H9 (cell line): ENCODE measurements around the gene NELFCD. TPM values are rescaled to one million over a fixed set of nuclear protein-coding genes. Genes with fewer than 3 reads are reported as not detected.

Experiments
- DNase-seq: peaks from one replicate; pipeline ENCODE4 v3.0.0-alpha.2; 2017
- H2AFZ ChIP-seq: one replicate; pipeline ENCODE4 v1.6.1; 2013; ENCODE audit warnings: mild to moderate bottlenecking, low read length, control low read depth, moderate library complexity
- H2AK5ac ChIP-seq: 2 replicates; pipeline ENCODE4 v1.6.1; 2013; ENCODE audit warnings: low read length, control low read depth, mixed read lengths; ENCODE audit not compliant: insufficient read length
- H2BK120ac ChIP-seq: one replicate; pipeline ENCODE4 v1.6.1; 2013; ENCODE audit warnings: low read depth, mild to moderate bottlenecking, low read length, control low read depth, inconsistent platforms; ENCODE audit not compliant: poor library complexity, severe bottlenecking
- H2BK12ac ChIP-seq: 2 replicates; pipeline ENCODE4 v1.6.1; 2013; ENCODE audit warnings: low read length, control low read depth, mixed read lengths, low read depth; ENCODE audit not compliant: insufficient read length
- H2BK15ac ChIP-seq: 2 replicates; pipeline ENCODE4 v1.6.1; 2013; ENCODE audit warnings: low read depth, low read length, control low read depth
- H2BK20ac ChIP-seq: one replicate; pipeline ENCODE4 v1.6.1; 2013; ENCODE audit warnings: low read depth, mild to moderate bottlenecking, low read length, control low read depth, inconsistent platforms; ENCODE audit not compliant: poor library complexity, severe bottlenecking
- H2BK5ac ChIP-seq: 2 replicates; pipeline ENCODE4 v1.6.1; 2013; ENCODE audit warnings: low read length, control low read depth, mixed read lengths; ENCODE audit not compliant: insufficient read length
- H3K14ac ChIP-seq: 2 replicates; pipeline ENCODE4 v1.6.1; 2013; ENCODE audit warnings: low read length, control low read depth; ENCODE audit not compliant: insufficient read depth
- H3K18ac ChIP-seq: 2 replicates; pipeline ENCODE4 v1.6.1; 2013; ENCODE audit warnings: low read depth, mild to moderate bottlenecking, mixed read lengths, low read length, control low read depth; ENCODE audit not compliant: insufficient read length
- H3K23ac ChIP-seq: 2 replicates; pipeline ENCODE4 v1.6.1; 2013; ENCODE audit warnings: low read length, control low read depth, mixed read lengths, low read depth; ENCODE audit not compliant: insufficient read length
- H3K23me2 ChIP-seq: 2 replicates; pipeline ENCODE4 v1.6.1; 2013; ENCODE audit warnings: low read depth, mild to moderate bottlenecking, mixed read lengths, low read length, control low read depth; ENCODE audit not compliant: insufficient read length, poor library complexity, severe bottlenecking
- H3K27ac ChIP-seq: 2 replicates; pipeline ENCODE4 v1.5.1; 2013; ENCODE audit warnings: low read length, control low read depth, mixed read lengths, low read depth; ENCODE audit not compliant: insufficient read length
- H3K27me3 ChIP-seq: 2 replicates; pipeline ENCODE4 v1.6.1; 2013; ENCODE audit warnings: low read length, control low read depth, inconsistent platforms; ENCODE audit not compliant: insufficient read depth
- H3K4ac ChIP-seq: 2 replicates; pipeline ENCODE4 v1.6.1; 2013; ENCODE audit warnings: low read depth, mild to moderate bottlenecking, control low read depth, inconsistent platforms, low read length, moderate library complexity
- H3K4me1 ChIP-seq: 2 replicates; pipeline ENCODE4 v1.6.1; 2013; ENCODE audit warnings: low read length, control low read depth, inconsistent platforms; ENCODE audit not compliant: insufficient read depth
- H3K4me2 ChIP-seq: 2 replicates; pipeline ENCODE4 v1.6.1; 2013; ENCODE audit warnings: low read length, control low read depth, mixed read lengths; ENCODE audit not compliant: insufficient read length, insufficient read depth
- H3K56ac ChIP-seq: 2 replicates; pipeline ENCODE4 v1.6.1; 2013; ENCODE audit warnings: low read depth, mild to moderate bottlenecking, mixed read lengths, low read length, control low read depth; ENCODE audit not compliant: insufficient read length
- H3K79me1 ChIP-seq: 2 replicates; pipeline ENCODE4 v1.6.1; 2013; ENCODE audit warnings: low read depth, mild to moderate bottlenecking, moderate library complexity, low read length, control low read depth, inconsistent platforms; ENCODE audit not compliant: insufficient read depth, poor library complexity, severe bottlenecking
- H3K79me2 ChIP-seq: 2 replicates; pipeline ENCODE4 v1.6.1; 2013; ENCODE audit warnings: low read length, control low read depth, inconsistent platforms; ENCODE audit not compliant: insufficient read depth
- H3K9ac ChIP-seq: 2 replicates; pipeline ENCODE4 v1.6.1; 2013; ENCODE audit warnings: low read length, control low read depth, mixed read lengths; ENCODE audit not compliant: insufficient read length; ENCODE audit errors: extremely low read depth
- H3K9me3 ChIP-seq: one replicate; pipeline ENCODE4 v1.6.1; 2013; ENCODE audit warnings: low read depth, low read length, inconsistent platforms; ENCODE audit not compliant: control insufficient read depth
- H3T11ph ChIP-seq: one replicate; pipeline ENCODE4 v1.6.1; 2013; ENCODE audit warnings: mild to moderate bottlenecking, low read length, control low read depth, inconsistent platforms
- H4K20me1 ChIP-seq: one replicate; pipeline ENCODE4 v1.6.1; 2013; ENCODE audit not compliant: control insufficient read depth, insufficient read length, insufficient read depth
- H4K5ac ChIP-seq: 2 replicates; pipeline ENCODE4 v1.6.1; 2013; ENCODE audit warnings: low read depth, mild to moderate bottlenecking, mixed read lengths, low read length, control low read depth; ENCODE audit not compliant: insufficient read length
- H4K8ac ChIP-seq: replicated peaks from 2 replicates; pipeline ENCODE4 v1.6.1; 2013; ENCODE audit warnings: low read length, control low read depth, mixed read lengths, low read depth; ENCODE audit not compliant: insufficient read length
- H4K91ac ChIP-seq: 2 replicates; pipeline ENCODE4 v1.6.1; 2013; ENCODE audit warnings: low read depth, mild to moderate bottlenecking, moderate library complexity, mixed read lengths, low read length, control low read depth; ENCODE audit not compliant: insufficient read length
- H3K27ac Mint-ChIP-seq, 3 experiments: 2 replicates in 2 of 3; 3 replicates in 1 of 3; pipeline ENCODE4 v1.8.0; 2020 to 2021; ENCODE audit warnings: mixed read lengths in 3 of 3, mild to moderate bottlenecking in 1 of 3, moderate library complexity in 1 of 3
- H3K27me3 Mint-ChIP-seq: 2 replicates; pipeline ENCODE4 v1.8.0; 2021; ENCODE audit warnings: low read depth, mild to moderate bottlenecking, moderate library complexity, mixed read lengths
- H3K36me3 Mint-ChIP-seq, 3 experiments: 2 replicates in 2 of 3; 3 replicates in 1 of 3; pipeline ENCODE4 v1.8.0; 2020 to 2021; ENCODE audit warnings: low read depth in 3 of 3, mixed read lengths in 3 of 3; ENCODE audit not compliant: insufficient read depth in 1 of 3
- H3K4me1 Mint-ChIP-seq, 2 experiments: 2 replicates each; pipeline ENCODE4 v1.8.0; 2020; ENCODE audit warnings: mixed read lengths in 2 of 2
- H3K4me3 Mint-ChIP-seq, 2 experiments: 2 replicates in 1 of 2; 3 replicates in 1 of 2; pipeline ENCODE4 v1.8.0; 2020 to 2021; ENCODE audit warnings: mild to moderate bottlenecking in 2 of 2, mixed read lengths in 2 of 2, moderate library complexity in 1 of 2
- H3K9me3 Mint-ChIP-seq, 2 experiments: 2 replicates in 1 of 2; 3 replicates in 1 of 2; pipeline ENCODE4 v1.8.0; 2020; ENCODE audit warnings: mild to moderate bottlenecking in 2 of 2, mixed read lengths in 2 of 2, moderate library complexity in 1 of 2
- total RNA-seq: library from RNA; stranded (reverse); gene quantifications from 2 replicates; pipeline ENCODE4 v1.2.1, GENCODE V29; 2021
- TF ChIP-seq, protein P1 (sequence below): fragments of 200-600 bp; sonication (generic); conservative IDR thresholded peaks from 3 replicates; pipeline ENCODE4 v1.8.0; 2021; ENCODE audit warnings: antibody characterized with exemption, mild to moderate bottlenecking

The NELFCD gene
- total RNA-seq, 1 experiment from 2014 or later = 57.8 TPM

DNA sequence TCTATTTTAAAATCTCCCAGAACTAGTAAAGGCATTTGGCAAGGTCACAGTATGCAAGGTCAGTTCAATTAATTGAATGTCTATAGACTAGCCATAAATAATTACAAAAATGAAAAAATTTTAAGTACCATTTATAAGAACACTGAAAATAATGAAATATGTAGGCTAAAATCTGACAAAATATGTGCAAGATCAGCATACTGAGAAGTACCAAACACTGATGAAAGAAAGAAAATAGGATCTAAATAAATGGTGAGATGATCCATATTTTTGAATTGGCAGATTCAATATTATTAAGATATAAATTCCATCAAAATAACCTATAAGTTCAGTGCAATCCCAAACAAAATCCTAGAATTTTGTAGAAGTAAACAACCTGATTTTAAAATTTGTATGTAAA, 28.0 kb upstream of the NELFCD start:
- Histone ChIP-seq H2BK120ac (no peak overlapping the region), H3K4me1 (no peaks in the 10 kb centered on the region), H2AFZ (no peak overlapping the region), H3T11ph (no peak overlapping the region), H2BK20ac (no peak overlapping the region), H3K9me3 (no peaks in the 10 kb centered on the region), H4K8ac (no peak overlapping the region), H3K23ac (no peak overlapping the region), H2BK5ac (no peak overlapping the region), H4K20me1 (no peaks in the 10 kb centered on the region), H4K5ac (no peak overlapping the region), H4K91ac (no peak overlapping the region), H3K27ac (no peak overlapping the region), H2BK12ac (no peak overlapping the region), H3K18ac (no peak overlapping the region), H3K27me3 (no peaks in the 10 kb centered on the region), H3K14ac (no peak overlapping the region), H3K4ac (no peak overlapping the region), H3K79me1 (no peaks in the 10 kb centered on the region), H3K23me2 (no peaks in the 10 kb centered on the region), H3K9ac (no peak overlapping the region), H3K56ac (no peak overlapping the region), H2BK15ac (no peak overlapping the region), H2AK5ac (no peak overlapping the region), H3K4me2 (no peak overlapping the region), H3K79me2 (no peaks in the 10 kb centered on the region)
- H3K4me3 Mint-ChIP-seq = no peak overlapping the region
- DNase-seq = no peak
- no peaks in the 10 kb centered on the region for H3K36me3 Mint-ChIP-seq
- no peaks in the 10 kb centered on the region for H3K4me1 Mint-ChIP-seq
- TF ChIP-seq, protein P1, sequence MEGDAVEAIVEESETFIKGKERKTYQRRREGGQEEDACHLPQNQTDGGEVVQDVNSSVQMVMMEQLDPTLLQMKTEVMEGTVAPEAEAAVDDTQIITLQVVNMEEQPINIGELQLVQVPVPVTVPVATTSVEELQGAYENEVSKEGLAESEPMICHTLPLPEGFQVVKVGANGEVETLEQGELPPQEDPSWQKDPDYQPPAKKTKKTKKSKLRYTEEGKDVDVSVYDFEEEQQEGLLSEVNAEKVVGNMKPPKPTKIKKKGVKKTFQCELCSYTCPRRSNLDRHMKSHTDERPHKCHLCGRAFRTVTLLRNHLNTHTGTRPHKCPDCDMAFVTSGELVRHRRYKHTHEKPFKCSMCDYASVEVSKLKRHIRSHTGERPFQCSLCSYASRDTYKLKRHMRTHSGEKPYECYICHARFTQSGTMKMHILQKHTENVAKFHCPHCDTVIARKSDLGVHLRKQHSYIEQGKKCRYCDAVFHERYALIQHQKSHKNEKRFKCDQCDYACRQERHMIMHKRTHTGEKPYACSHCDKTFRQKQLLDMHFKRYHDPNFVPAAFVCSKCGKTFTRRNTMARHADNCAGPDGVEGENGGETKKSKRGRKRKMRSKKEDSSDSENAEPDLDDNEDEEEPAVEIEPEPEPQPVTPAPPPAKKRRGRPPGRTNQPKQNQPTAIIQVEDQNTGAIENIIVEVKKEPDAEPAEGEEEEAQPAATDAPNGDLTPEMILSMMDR = no peak
- no peaks in the 10 kb centered on the region; a peak in 2 of 5 replicates for H3K9me3 Mint-ChIP-seq
- H3K27me3 Mint-ChIP-seq = peaks cover 3% of the 10 kb centered on the region; the same call in 1 of the 2 replicates
- no peak overlapping the region for H3K27ac Mint-ChIP-seq
